GM18861 (cell line): Measurements from ENCODE around the gene RGS7.
"Not testable (repeated sequence)": the region's sequence is repeated elsewhere in the genome, so short reads cannot be mapped to it uniquely, and the experiment has no call there.

Experiments
- ATAC-seq: cut with Tn5 transposase; IDR thresholded peaks from one replicate; pipeline ENCODE4 v1.9.1; 2021; ENCODE audit not compliant: unreplicated experiment

RGS7 gene

GRCh38 chr1:241332987-241333386, 24.0 kb downstream of the RGS7 start:
- ATAC-seq, result no peak

GRCh38 chr1:241332037-241332409, 25.0 kb downstream of the RGS7 start:
- no peak for ATAC-seq

- no peak for ATAC-seq
These were observed 25.5 kb downstream of the RGS7 start for GRCh38 chr1:241331328-241332036.

GRCh38 chr1:241330619-241331327, 26.2 kb downstream of the RGS7 start:
- peak; percentile 45 for ATAC-seq

- no peak for ATAC-seq
These were observed 31.5 kb downstream of the RGS7 start for GRCh38 chr1:241325456-241325855.

- ATAC-seq, result no peak
These were observed 33.4 kb downstream of the RGS7 start for GRCh38 chr1:241323514-241324195.

- no peak for ATAC-seq
These were observed 39.3 kb downstream of the RGS7 start for GRCh38 chr1:241317676-241318075.

- ATAC-seq, result no peak
These were observed 40.6 kb downstream of the RGS7 start for GRCh38 chr1:241316372-241316771.

- ATAC-seq, result no peak
These were observed 45.8 kb downstream of the RGS7 start for GRCh38 chr1:241311056-241311746.

- ATAC-seq, result no peak
These were observed 46.6 kb downstream of the RGS7 start for GRCh38 chr1:241310451-241310850.

- ATAC-seq, result no peak
These were observed 47.4 kb downstream of the RGS7 start for GRCh38 chr1:241309651-241310050.

- no peak for ATAC-seq
These were observed 48.5 kb downstream of the RGS7 start for GRCh38 chr1:241308471-241308870.

- ATAC-seq, result no peak
These were observed 49.0 kb downstream of the RGS7 start for GRCh38 chr1:241308011-241308410.

GRCh38 chr1:241306125-241306790, 50.7 kb downstream of the RGS7 start:
- no peak for ATAC-seq

GRCh38 chr1:241302024-241302423, 55.0 kb downstream of the RGS7 start:
- not testable (repeated sequence) for ATAC-seq

GRCh38 chr1:241299347-241299746, 57.7 kb downstream of the RGS7 start:
- no peak for ATAC-seq

GRCh38 chr1:241292973-241293372, 64.0 kb downstream of the RGS7 start:
- no peak for ATAC-seq

- not testable (repeated sequence) for ATAC-seq
These were observed 65.5 kb downstream of the RGS7 start for GRCh38 chr1:241291548-241291947.

GRCh38 chr1:241286486-241286885, 70.5 kb downstream of the RGS7 start:
- no peak for ATAC-seq

GRCh38 chr1:241276391-241276790, 80.6 kb downstream of the RGS7 start:
- ATAC-seq, result no peak

GRCh38 chr1:241275981-241276380, 81.0 kb downstream of the RGS7 start:
- ATAC-seq, result no peak
